GM12891 (cell line): ENCODE measurements around the gene FAM117B.

Experiments used
- PAX5 ChIP-seq: IDR thresholded peaks from 2 replicates; pipeline ENCODE4 v1.6.1; 2011; ENCODE audit warnings: low read length, moderate library complexity, mild to moderate bottlenecking; ENCODE audit not compliant: insufficient read depth, severe bottlenecking
- POLR2A ChIP-seq: IDR thresholded peaks from 2 replicates; pipeline ENCODE4 v1.6.1; 2011; ENCODE audit warnings: low read depth, low read length, control low read depth
- POLR2AphosphoS5 ChIP-seq: IDR thresholded peaks from 2 replicates; pipeline ENCODE4 v1.6.1; 2011; ENCODE audit warnings: low read depth, low read length, control low read depth
- SPI1 ChIP-seq: IDR thresholded peaks from 2 replicates; pipeline ENCODE4 v1.6.1; 2011; ENCODE audit warnings: low read depth, low read length, control low read depth
- TAF1 ChIP-seq: IDR thresholded peaks from 2 replicates; pipeline ENCODE4 v1.6.1; 2011; ENCODE audit warnings: low read depth, low read length, control low read depth

DNA sequence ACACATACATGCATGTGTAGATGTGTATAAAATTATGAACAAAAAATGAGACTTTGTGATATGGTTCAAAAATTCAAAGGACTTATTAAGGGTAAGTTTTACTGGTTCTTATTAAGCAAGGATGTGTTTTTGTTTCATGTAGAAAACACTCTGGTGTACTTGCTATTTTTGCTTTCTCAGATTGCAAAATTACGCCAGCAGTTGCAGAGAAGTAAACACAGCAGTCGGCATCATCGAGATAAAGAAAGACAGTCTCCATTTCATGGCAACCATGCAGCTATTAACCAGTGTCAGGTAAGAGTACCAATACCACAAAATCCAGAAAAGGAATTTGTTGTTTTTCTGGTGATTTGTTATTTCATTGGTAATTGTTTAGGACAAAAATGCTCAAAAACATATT lies 91.3 kb downstream of the FAM117B start:
- TF ChIP-seq TAF1 (no peak), POLR2AphosphoS5 (no peak), POLR2A (no peak), PAX5 (no peak), SPI1 (no peak)
